ENCODE measurements around the gene TRPC4AP.

DNA sequence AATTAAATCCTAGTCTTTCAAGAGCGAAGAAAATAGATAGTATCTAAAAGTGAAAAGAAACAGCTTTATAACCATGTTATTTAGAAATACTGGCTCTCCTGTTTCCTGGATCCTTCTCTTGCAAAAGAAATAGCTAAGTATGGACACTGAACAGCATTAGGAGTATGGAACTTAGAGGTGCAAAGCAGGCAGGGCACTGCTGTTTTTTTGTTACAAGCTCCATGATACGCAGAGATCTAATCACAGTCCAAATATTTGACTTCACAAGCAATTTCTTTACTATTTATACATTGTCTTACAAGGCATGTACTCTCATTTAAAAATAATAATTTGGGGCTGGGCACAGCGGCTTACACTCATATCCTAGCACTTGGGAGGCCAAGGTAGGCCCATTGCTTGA lies 7.6 kb downstream of the TRPC4AP start:
- no peak for TF ChIP-seq ZNF274 (IDR thresholded peaks at IDR 0.05; ENCODE audit: low read depth, low read length)
- no peak for TF ChIP-seq CEBPB (IDR thresholded peaks at IDR 0.05; ENCODE audit: low read depth)
- TF ChIP-seq EZH2 (IDR thresholded peaks at IDR 0.05) = no peak
- TF ChIP-seq, protein P1, sequence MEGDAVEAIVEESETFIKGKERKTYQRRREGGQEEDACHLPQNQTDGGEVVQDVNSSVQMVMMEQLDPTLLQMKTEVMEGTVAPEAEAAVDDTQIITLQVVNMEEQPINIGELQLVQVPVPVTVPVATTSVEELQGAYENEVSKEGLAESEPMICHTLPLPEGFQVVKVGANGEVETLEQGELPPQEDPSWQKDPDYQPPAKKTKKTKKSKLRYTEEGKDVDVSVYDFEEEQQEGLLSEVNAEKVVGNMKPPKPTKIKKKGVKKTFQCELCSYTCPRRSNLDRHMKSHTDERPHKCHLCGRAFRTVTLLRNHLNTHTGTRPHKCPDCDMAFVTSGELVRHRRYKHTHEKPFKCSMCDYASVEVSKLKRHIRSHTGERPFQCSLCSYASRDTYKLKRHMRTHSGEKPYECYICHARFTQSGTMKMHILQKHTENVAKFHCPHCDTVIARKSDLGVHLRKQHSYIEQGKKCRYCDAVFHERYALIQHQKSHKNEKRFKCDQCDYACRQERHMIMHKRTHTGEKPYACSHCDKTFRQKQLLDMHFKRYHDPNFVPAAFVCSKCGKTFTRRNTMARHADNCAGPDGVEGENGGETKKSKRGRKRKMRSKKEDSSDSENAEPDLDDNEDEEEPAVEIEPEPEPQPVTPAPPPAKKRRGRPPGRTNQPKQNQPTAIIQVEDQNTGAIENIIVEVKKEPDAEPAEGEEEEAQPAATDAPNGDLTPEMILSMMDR (IDR thresholded peaks at IDR 0.05 in 2 of 3, conservative IDR thresholded peaks at IDR 0.05 in 1 of 3; ENCODE audit: borderline replicate concordance in 1 of 3, insufficient read depth in 1 of 3, low read depth in 2 of 3, low read length in 2 of 3) = no peak
- TF ChIP-seq, protein P2, sequence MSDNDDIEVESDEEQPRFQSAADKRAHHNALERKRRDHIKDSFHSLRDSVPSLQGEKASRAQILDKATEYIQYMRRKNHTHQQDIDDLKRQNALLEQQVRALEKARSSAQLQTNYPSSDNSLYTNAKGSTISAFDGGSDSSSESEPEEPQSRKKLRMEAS (IDR thresholded peaks at IDR 0.05) = no peak
- TF ChIP-seq SP1 (IDR thresholded peaks at IDR 0.05; ENCODE audit: low read depth) = no peak
- TF ChIP-seq CBX3 (IDR thresholded peaks at IDR 0.05; ENCODE audit: low read depth) = no peak
- TF ChIP-seq POLR2AphosphoS5 (IDR thresholded peaks at IDR 0.05; ENCODE audit: low read depth, low read length) = no peak
- TF ChIP-seq, protein P3, sequence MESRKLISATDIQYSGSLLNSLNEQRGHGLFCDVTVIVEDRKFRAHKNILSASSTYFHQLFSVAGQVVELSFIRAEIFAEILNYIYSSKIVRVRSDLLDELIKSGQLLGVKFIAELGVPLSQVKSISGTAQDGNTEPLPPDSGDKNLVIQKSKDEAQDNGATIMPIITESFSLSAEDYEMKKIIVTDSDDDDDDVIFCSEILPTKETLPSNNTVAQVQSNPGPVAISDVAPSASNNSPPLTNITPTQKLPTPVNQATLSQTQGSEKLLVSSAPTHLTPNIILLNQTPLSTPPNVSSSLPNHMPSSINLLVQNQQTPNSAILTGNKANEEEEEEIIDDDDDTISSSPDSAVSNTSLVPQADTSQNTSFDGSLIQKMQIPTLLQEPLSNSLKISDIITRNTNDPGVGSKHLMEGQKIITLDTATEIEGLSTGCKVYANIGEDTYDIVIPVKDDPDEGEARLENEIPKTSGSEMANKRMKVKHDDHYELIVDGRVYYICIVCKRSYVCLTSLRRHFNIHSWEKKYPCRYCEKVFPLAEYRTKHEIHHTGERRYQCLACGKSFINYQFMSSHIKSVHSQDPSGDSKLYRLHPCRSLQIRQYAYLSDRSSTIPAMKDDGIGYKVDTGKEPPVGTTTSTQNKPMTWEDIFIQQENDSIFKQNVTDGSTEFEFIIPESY (IDR thresholded peaks at IDR 0.05; ENCODE audit: extremely low read depth, insufficient replicate concordance, low read length) = no peak
- TF ChIP-seq JUND (IDR thresholded peaks at IDR 0.05) = no peak
